HG03060 (cell line): ENCODE measurements around the gene SLC39A9.
A peak's percentile ranks its signal among the peaks of the same experiment; 100 is the strongest.

Experiments used
- ATAC-seq: cut with Tn5 transposase; IDR thresholded peaks from one replicate; pipeline ENCODE4 v1.9.1; 2021; ENCODE audit warnings: low read depth, moderate number of reproducible peaks; ENCODE audit not compliant: unreplicated experiment

Gene SLC39A9, protein sequence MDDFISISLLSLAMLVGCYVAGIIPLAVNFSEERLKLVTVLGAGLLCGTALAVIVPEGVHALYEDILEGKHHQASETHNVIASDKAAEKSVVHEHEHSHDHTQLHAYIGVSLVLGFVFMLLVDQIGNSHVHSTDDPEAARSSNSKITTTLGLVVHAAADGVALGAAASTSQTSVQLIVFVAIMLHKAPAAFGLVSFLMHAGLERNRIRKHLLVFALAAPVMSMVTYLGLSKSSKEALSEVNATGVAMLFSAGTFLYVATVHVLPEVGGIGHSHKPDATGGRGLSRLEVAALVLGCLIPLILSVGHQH

GRCh38 chr14:69398053-69398817 is at the start of gene SLC39A9, which contains the start of gene ERH:
Gene SLC39A9 (plus strand): TSS chr14:69398692. CDS start chr14:69399370, 678 bp downstream.
Gene ERH (minus strand): TSS chr14:69398299. CDS start chr14:69398233, 66 bp downstream.
- peak; percentile 78 for ATAC-seq

DNA sequence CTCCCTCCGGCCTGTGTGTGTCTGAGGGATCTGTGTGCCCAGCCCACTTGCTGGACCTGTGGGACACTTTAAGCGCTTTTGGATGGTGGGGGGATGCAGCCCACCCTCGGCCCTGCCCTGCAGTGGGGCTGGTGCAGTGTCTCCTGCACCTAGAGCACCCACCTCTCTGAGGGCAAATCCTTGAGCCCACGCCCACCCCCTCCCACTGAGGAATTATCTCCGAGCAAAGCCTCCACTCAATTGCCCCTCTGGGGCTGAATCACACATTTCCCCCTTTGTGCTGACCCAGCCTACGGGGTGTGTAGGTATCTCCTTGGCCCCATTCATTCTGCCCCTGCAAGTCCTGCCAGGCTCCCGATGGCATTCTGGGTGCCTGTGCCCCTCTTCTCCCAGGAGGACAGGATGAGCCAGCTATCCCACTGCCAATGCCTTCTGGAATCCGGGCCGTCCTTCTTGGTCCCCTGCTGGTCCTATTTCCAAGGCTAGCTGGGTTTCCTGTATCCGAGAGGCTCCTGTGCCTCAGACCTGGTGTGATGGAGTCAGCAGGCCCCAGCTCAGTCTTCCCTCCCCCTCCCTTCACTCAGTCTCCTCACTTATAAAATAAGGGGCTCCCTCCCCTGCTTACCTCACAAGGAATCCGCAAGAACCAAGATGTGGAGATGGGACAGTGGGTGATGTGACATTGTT is 49.3 kb upstream of the SLC39A9 start:
- ATAC-seq = no peak

DNA sequence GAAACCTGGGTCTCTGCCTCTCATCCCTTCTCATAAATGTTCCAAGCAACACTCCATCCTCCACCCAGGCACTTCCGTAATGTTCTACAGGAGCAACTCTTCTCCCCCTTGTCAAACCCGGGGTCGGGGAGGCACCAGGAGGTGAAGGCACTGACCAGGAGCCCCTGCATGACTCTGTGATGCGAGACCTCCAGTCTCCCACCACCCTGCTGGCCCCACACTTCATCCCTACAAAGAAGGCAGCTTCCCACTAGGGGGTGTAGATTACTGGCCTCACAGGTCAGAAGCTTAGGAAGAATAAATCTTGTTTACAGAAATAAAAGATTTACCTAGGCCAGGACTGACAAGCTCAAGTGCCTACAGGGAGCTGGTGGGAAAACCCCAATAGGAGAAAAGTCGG is 47.6 kb upstream of the SLC39A9 start:
- ATAC-seq = no peak

- ATAC-seq = no peak
Observed at GRCh38 chr14:69351385-69351784, 47.1 kb upstream of the SLC39A9 start.

DNA sequence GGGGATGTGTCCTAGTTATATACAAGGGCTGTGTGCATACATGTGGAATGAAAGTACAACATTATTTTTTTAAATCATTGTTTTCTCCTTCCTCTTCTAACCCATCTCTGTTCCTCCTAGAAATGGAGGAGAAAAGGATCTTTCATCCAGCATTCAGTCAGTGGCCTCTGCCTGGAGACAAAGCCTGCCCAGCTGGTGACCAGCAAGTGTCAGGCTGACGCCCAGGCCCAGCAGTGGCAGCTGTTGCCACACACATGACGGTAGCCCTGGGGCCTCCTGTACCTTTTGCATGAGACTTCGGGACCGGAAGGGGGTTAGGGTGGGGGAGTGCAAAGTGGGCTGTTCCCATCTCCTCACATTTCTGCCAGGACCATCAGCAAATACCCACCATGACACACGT is 46.6 kb upstream of the SLC39A9 start:
- ATAC-seq = no peak

DNA sequence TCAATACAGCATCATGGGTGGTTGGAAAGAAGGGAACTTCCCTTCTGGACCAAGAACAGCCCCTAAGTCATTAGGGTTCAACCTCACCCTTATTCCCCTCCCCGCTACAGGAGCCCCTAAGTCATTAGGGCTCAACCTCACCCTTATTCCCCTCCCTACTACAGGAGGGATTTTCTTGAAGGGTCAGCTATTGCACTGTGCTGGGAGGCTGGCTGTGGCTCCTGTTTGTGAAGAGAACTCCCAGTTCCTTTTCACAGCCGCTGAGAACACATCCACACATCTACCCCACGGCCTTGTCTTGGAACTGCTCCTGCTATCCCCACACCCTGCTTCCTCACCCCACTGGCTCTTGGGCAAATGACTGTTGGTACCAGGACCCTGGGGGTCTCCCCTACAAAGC is 45.3 kb upstream of the SLC39A9 start:
- ATAC-seq = no peak

GRCh38 chr14:69354383-69355153 is 43.9 kb upstream of the SLC39A9 start:
- ATAC-seq = peak; percentile 82

DNA sequence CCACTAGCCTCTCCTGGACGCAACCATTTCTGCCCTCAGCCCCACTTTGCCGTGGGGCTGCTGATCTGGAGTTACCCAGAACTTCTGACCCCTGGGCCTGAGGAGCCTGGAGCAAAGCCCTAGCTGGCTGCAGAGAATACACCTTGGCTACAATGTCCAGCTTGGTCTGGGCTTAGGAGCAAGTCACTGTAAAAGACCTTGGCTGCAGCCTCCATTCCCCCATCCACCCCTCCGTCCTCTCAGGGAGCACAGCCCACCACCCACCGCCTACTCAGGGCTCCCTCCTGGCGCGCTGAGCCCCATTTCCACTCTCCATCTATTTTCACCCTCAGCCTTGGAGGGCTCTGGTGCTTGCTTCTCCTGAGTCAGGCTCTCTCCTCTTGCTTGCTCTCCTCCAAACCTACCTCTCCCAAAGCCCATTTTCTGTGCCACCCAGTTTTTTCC is 43.3 kb upstream of the SLC39A9 start:
- no peak for ATAC-seq

- no peak for ATAC-seq
Observed at GRCh38 chr14:69355607-69356281, 42.7 kb upstream of the SLC39A9 start.

DNA sequence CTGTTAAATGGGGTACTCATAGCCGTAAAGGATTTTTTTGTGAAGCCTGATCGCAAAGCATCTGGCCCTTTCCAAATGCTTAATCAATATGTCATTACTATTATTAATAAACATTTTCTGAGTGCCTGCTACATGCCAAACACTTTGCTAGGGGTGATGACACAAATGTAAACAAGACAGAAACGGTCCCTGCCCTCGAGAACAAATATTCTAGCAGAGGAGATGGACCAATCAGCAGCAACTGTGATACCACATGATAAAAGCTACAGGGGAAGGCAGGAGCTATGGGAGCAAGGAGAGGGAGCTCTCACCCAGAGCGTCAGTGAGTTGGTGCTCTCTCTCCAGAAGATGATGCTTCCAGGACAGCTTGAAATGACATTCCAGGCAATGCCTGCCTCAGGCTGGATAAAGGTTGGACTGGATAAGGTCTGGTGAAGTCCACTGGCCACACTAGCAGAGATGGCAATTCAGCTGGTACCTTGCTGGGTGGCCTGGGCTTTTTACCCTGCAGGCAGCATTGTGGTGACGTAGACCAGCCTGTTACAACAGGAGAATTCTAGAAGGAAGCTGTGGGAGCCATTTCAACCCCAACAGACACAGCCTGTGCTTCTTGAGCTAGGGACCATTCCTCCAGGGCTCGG is 41.5 kb upstream of the SLC39A9 start:
- ATAC-seq = no peak

DNA sequence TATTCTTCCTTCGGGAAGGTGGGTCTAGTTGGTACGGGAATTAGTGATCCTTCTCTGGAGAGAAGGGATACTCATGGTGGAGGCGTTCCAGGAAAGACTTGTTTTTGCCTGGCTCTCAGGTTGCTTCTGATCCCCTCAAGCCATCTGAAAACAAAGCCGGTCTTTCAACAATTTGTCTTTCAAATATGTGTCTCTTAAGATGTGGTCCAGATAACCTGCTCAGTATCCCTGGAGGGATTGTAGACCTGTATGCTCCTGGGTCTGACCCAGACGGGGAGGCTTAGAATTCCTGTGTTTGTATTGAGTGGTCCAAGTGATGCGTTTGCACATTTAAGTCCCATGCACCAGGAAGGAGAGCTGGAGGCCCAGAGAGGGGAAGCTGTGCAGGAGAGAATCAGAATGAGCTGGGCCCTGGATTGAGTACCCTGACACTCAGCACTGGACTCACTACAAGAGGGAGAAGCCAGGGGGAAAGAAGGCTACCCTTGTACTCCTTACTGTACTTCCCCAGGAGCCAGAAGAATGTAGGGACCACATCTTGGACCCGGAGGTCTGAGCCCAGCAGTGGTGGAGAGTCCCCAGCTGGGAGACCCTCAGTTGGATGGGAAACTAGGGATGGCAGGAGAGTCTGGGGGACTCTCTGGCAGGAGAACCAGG is 40.8 kb upstream of the SLC39A9 start:
- no peak for ATAC-seq

DNA sequence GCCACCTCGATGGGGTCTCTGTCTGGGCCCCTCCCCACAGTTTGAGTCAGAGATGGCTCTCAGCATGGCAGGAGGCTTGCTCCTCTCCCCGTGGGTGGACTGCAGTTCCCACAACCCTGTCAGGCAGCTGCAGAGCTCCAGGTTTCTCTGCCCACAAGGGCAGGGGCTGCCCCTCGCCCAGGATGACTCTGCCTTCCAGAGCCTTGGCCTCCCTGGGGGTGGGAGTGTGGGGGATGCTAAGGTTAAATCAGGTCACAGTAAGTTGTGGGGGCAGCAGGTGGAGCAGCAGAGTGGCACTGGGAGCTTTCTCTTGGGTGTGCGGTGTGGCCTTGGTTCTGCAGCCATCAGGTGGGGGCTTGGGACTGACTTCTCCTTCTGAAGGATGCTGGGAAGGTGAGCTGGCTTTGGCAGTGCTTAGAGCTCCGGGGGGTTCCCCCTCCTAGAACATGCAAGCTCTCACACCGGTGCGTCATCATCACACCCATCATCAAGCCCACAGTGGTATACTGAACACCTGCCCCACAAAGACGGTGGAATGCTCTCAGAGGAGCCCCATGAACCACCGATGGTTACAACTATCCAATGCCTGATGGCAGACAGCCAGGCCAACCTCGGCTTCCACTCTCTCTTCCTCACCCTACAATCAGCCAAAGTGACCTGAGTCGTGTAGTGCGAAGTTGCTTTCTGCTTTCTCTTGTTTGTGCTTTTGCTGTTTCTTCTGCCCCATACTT is 40.1 kb upstream of the SLC39A9 start:
- no peak for ATAC-seq

GRCh38 chr14:69358966-69359365 is 39.5 kb upstream of the SLC39A9 start:
- no peak for ATAC-seq

- ATAC-seq = no peak
Observed at GRCh38 chr14:69360438-69361108, 37.9 kb upstream of the SLC39A9 start.

DNA sequence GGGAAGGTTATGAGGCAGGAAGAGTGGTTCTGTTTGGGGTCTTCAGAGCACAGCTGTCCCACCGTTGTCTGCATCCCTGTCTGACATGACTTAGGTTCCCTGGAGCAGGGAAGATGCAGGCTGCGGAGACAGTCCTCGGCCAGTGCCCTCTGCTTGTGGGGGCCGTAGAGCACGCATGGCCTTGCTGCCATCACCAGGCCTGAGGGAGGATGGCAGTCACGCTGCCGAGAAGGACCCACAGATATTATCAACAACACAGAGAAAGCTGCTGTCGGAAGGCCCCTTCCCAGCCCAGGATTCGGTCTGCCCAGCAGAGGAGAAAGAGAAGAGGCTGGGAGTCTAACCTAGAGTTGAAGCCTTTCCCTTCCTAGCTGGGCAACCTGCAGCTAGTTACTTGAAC is 35.4 kb upstream of the SLC39A9 start:
- no peak for ATAC-seq

- no peak for ATAC-seq
Observed at GRCh38 chr14:69363964-69364363, 34.5 kb upstream of the SLC39A9 start.

DNA sequence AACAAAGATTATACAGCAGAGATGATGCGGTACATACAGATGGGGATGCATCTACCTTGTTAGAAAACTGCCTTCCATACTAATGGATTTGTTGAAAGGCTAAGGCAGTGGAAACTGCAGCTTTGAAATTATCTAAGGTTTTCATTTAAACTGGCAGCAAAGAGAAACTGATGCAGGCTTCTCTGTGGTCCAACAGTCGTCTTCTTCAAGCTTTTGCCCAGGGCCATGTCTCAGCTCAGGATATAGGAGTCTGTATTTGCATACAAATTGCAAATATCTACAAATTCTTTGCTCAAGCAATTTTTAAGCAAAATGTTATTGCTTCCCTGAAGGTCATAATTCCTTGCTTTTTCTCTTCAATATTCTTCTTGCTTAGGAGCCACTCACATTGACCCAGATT is 34.1 kb upstream of the SLC39A9 start:
- no peak for ATAC-seq

DNA sequence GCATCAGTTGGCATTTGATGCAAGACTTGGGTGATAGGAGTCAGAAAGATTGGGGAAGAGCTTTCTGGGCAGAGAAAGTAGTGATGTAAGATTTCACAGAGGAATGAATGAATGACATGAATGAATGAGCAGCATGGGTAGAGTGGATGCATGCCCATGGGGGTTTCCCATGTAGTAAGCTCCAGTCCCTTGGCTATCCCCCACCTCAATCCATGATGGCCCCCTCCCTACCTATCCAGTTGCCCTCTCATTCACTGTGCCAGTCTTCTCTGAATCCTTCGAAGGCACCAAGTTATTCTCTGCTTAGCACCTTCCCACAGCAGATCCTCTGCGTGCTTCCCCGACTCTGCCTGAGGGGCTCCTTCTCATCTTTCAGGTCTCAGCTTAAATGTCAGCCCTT is 32.4 kb upstream of the SLC39A9 start:
- no peak for ATAC-seq
